HEK293 (cell line): ENCODE data around the gene TLE1.

Source experiments
- CTCF ChIA-PET: fragments of 350-600 bp; formaldehyde crosslinking; extraction: SDS; loops from one replicate; lab custom pipeline; 2021; ENCODE audit warnings: antibody characterized with exemption; lab: Yijun Ruan, JAX
- POLR2A ChIA-PET: fragments of 300-600 bp; formaldehyde crosslinking; extraction: SDS; loops from one replicate; lab custom pipeline; 2020; ENCODE audit warnings: antibody characterized with exemption, inconsistent platforms; lab: Yijun Ruan, JAX
- H3K27ac ChIP-seq: fragments of 200-500 bp; sonication (Bioruptor generic); 2 replicates; pipeline ENCODE4 v1.5.1; 2014; ENCODE audit warnings: low read depth, low read length, control low read depth, inconsistent platforms; ENCODE audit errors: extremely low read depth
- H3K36me3 ChIP-seq, 2 experiments: fragments of 200-500 bp in 1 of 2; sonication (Bioruptor generic) in 1 of 2; 1 replicate in 1 of 2; 2 replicates in 1 of 2; pipeline ENCODE4 v1.5.1; 2014 to 2017; ENCODE audit warnings: inconsistent platforms in 2 of 2, low read length in 2 of 2; ENCODE audit not compliant: control insufficient read depth in 2 of 2, insufficient read depth in 1 of 2
- H3K4me1 ChIP-seq: fragments of 200-500 bp; sonication (Bioruptor generic); 2 replicates; pipeline ENCODE4 v1.5.1; 2014; ENCODE audit warnings: mild to moderate bottlenecking, low read length, inconsistent platforms; ENCODE audit not compliant: control insufficient read depth, insufficient read depth
- H3K4me3 ChIP-seq: 2 replicates; pipeline ENCODE4 v1.5.1; 2011; ENCODE audit warnings: low read depth, mild to moderate bottlenecking, control low read depth, low read length, moderate library complexity
- H3K9me3 ChIP-seq: fragments of 200-500 bp; sonication (Bioruptor generic); 2 replicates; pipeline ENCODE4 v1.5.1; 2014; ENCODE audit warnings: low read depth, low read length, inconsistent platforms; ENCODE audit not compliant: control insufficient read depth, insufficient read depth
- BCL11B ChIP-seq: fragments of 450-650 bp; formaldehyde crosslinking; IDR thresholded peaks from 2 replicates; pipeline ENCODE4 v1.5.1; 2016; ENCODE audit warnings: low read depth, missing biosample characterization, missing genetic modification characterization
- GLI4 ChIP-seq: fragments of 450-650 bp; formaldehyde crosslinking; IDR thresholded peaks from 2 replicates; pipeline ENCODE4 v1.5.1; 2016; ENCODE audit warnings: missing biosample characterization, missing genetic modification characterization
- REPIN1 ChIP-seq: fragments of 450-650 bp; formaldehyde crosslinking; IDR thresholded peaks from 2 replicates; pipeline ENCODE4 v1.5.1; 2017; ENCODE audit warnings: missing biosample characterization, missing genetic modification characterization, low read depth
- SP7 ChIP-seq: fragments of 450-650 bp; formaldehyde crosslinking; IDR thresholded peaks from 2 replicates; pipeline ENCODE4 v1.5.1; 2016; ENCODE audit warnings: missing biosample characterization, missing genetic modification characterization
- ZBTB20 ChIP-seq: fragments of 450-650 bp; formaldehyde crosslinking; IDR thresholded peaks from 2 replicates; pipeline ENCODE4 v1.5.1; 2016; ENCODE audit warnings: missing biosample characterization, missing genetic modification characterization
- ZFP69B ChIP-seq: fragments of 450-650 bp; formaldehyde crosslinking; IDR thresholded peaks from 2 replicates; pipeline ENCODE4 v1.5.1; 2016; ENCODE audit warnings: missing biosample characterization, missing genetic modification characterization
- ZNF114 ChIP-seq: fragments of 450-650 bp; formaldehyde crosslinking; IDR thresholded peaks from 2 replicates; pipeline ENCODE4 v1.5.0; 2017; ENCODE audit warnings: missing biosample characterization, missing genetic modification characterization
- ZNF529 ChIP-seq: fragments of 450-650 bp; formaldehyde crosslinking; IDR thresholded peaks from 2 replicates; pipeline ENCODE4 v1.5.1; 2017; ENCODE audit warnings: missing genetic modification characterization, missing biosample characterization; ENCODE audit not compliant: insufficient replicate concordance
- ZNF549 ChIP-seq: fragments of 450-650 bp; IDR thresholded peaks from 2 replicates; pipeline ENCODE4 v1.5.1; 2018; ENCODE audit warnings: missing biosample characterization, missing genetic modification characterization, mild to moderate bottlenecking, inconsistent platforms, moderate library complexity
- ZNF560 ChIP-seq: fragments of 450-650 bp; formaldehyde crosslinking; IDR thresholded peaks from 2 replicates; pipeline ENCODE4 v1.5.1; 2017; ENCODE audit warnings: missing biosample characterization, missing genetic modification characterization, borderline replicate concordance
- ZNF610 ChIP-seq: fragments of 450-650 bp; formaldehyde crosslinking; IDR thresholded peaks from 2 replicates; pipeline ENCODE4 v1.5.1; 2016; ENCODE audit warnings: missing biosample characterization, missing genetic modification characterization, borderline replicate concordance
- ZNF626 ChIP-seq: fragments of 450-650 bp; sonication (Bioruptor Pico); formaldehyde crosslinking; IDR thresholded peaks from 2 replicates; pipeline ENCODE4 v1.5.1; 2018; ENCODE audit warnings: missing biosample characterization, missing genetic modification characterization, inconsistent platforms
- ZNF768 ChIP-seq: fragments of 450-650 bp; formaldehyde crosslinking; IDR thresholded peaks from 2 replicates; pipeline ENCODE4 v1.5.1; 2018; ENCODE audit warnings: missing biosample characterization, mild to moderate bottlenecking, missing genetic modification characterization
- ZNF776 ChIP-seq: fragments of 450-650 bp; formaldehyde crosslinking; IDR thresholded peaks from 2 replicates; pipeline ENCODE4 v1.5.0; 2017; ENCODE audit warnings: missing biosample characterization, missing genetic modification characterization, borderline replicate concordance
- ZNF777 ChIP-seq: fragments of 450-650 bp; formaldehyde crosslinking; IDR thresholded peaks from 2 replicates; pipeline ENCODE4 v1.5.1; 2017; ENCODE audit warnings: missing biosample characterization, missing genetic modification characterization, borderline replicate concordance
- ZNF830 ChIP-seq: fragments of 450-650 bp; IDR thresholded peaks from 2 replicates; pipeline ENCODE4 v1.5.0; 2018; ENCODE audit warnings: missing biosample characterization, missing genetic modification characterization, low read depth, mild to moderate bottlenecking, moderate library complexity
- TF ChIP-seq, protein P1 (sequence below): fragments of 450-650 bp; formaldehyde crosslinking; IDR thresholded peaks from 2 replicates; pipeline ENCODE4 v1.5.1; 2016; ENCODE audit warnings: missing biosample characterization, missing genetic modification characterization, low read depth
- TF ChIP-seq, protein P2 (sequence below): fragments of 450-650 bp; IDR thresholded peaks from 2 replicates; pipeline ENCODE4 v1.5.1; 2018; ENCODE audit warnings: missing biosample characterization, mild to moderate bottlenecking, missing genetic modification characterization
- TF ChIP-seq, protein P3 (sequence below): fragments of 450-650 bp; formaldehyde crosslinking; IDR thresholded peaks from 2 replicates; pipeline ENCODE4 v1.5.1; 2016; ENCODE audit warnings: missing biosample characterization, missing genetic modification characterization
- TF ChIP-seq, protein P4 (sequence below): fragments of 450-650 bp; formaldehyde crosslinking; IDR thresholded peaks from 2 replicates; pipeline ENCODE4 v1.5.1; 2016; ENCODE audit warnings: missing biosample characterization, missing genetic modification characterization

Gene TLE1

DNA sequence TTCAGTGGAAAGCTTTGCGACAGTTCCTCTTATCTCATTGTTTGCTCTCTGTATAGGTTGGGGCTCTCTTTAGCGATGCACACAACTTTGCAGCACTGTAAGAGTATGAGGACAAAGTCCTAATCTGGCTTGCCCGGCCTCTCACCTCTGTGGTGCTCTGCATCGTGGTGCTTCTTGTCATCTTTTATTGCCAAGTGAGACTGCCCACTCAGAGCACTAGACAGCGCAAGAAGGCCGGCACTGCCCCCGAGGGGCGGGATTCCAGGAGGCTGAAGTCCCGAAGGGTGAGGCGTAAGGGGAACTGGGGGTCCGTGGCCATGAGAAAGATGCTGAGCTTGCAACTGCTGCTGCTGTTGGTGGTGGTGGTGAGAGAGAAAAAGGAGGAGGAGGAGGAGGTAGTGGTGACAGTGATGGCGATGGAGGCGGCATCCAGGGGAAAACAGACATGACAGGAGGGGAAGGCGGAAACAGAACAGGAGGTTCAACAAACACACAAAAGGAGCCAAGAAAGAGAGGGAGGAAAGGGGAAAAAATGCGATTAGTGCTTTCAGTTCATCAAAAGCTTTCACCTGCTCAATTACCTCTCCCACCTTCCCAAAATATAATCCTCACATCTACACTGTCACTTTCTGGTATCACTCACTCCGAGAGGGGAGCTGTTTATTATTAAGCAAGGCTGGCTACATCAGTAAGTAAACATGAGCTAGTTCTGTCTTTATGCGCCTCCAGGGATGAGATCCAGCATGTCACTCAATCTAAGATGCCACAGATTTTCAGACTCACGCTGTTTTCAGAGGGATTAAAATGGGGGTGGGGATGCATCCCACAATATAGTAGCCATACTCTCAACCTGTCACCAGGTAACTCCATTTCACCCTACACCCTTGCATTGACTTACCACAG lies 55.1 kb downstream of the TLE1 start (continued):
- TF ChIP-seq, protein P1, sequence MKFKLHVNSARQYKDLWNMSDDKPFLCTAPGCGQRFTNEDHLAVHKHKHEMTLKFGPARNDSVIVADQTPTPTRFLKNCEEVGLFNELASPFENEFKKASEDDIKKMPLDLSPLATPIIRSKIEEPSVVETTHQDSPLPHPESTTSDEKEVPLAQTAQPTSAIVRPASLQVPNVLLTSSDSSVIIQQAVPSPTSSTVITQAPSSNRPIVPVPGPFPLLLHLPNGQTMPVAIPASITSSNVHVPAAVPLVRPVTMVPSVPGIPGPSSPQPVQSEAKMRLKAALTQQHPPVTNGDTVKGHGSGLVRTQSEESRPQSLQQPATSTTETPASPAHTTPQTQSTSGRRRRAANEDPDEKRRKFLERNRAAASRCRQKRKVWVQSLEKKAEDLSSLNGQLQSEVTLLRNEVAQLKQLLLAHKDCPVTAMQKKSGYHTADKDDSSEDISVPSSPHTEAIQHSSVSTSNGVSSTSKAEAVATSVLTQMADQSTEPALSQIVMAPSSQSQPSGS (tag by site-specific recombination): no peak
- TF ChIP-seq, protein P2, sequence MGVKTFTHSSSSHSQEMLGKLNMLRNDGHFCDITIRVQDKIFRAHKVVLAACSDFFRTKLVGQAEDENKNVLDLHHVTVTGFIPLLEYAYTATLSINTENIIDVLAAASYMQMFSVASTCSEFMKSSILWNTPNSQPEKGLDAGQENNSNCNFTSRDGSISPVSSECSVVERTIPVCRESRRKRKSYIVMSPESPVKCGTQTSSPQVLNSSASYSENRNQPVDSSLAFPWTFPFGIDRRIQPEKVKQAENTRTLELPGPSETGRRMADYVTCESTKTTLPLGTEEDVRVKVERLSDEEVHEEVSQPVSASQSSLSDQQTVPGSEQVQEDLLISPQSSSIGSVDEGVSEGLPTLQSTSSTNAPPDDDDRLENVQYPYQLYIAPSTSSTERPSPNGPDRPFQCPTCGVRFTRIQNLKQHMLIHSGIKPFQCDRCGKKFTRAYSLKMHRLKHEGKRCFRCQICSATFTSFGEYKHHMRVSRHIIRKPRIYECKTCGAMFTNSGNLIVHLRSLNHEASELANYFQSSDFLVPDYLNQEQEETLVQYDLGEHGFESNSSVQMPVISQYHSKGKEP (tag by site-specific recombination): no peak

DNA sequence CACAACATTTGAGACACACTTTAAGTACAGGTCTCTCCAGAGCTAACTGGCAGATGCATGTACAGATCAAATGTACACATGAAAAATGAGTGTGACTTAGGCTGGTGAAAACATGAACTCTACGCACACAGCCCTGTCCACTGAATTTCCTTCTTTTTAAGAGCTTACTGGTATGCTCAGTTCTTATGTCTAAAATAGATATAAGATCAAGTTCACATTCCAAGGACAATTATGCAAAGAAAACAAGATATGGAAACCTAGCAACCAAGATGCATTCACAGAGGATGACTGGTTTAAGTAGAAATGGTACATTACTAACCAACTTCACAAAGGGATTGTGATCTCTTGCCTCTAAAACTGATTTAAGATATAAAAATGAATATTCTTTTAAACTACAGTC lies 56.7 kb downstream of the TLE1 start:
- ChIA-PET POLR2A (interaction anchor here (0.7 kb wide), 1 partner anchor 20 kb away, joined by 5 read pairs; no protein-coding TSS in a partner anchor), CTCF (no interaction called here)
- H3K4me3 ChIP-seq: no peak overlapping the region
- no peaks in the 10 kb centered on the region for H3K9me3 ChIP-seq
- peaks cover under 1% of the 10 kb centered on the region; the same call in 1 of the 2 replicates for H3K4me1 ChIP-seq
- TF ChIP-seq ZFP69B (no peak), GLI4 (no peak), ZNF626 (tag by site-specific recombination) (no peak), ZBTB20 (no peak), ZNF776 (tag by site-specific recombination) (no peak), ZNF114 (tag by site-specific recombination) (no peak), SP7 (tag by site-specific recombination) (no peak), ZNF830 (tag by site-specific recombination) (no peak), ZNF529 (tag by site-specific recombination) (no peak), ZNF560 (no peak), REPIN1 (tag by site-specific recombination) (no peak), ZNF777 (tag by site-specific recombination) (no peak), ZNF610 (tag by site-specific recombination) (no peak), BCL11B (no peak), ZNF768 (tag by site-specific recombination) (no peak), ZNF549 (no peak)
- TF ChIP-seq, protein P3, sequence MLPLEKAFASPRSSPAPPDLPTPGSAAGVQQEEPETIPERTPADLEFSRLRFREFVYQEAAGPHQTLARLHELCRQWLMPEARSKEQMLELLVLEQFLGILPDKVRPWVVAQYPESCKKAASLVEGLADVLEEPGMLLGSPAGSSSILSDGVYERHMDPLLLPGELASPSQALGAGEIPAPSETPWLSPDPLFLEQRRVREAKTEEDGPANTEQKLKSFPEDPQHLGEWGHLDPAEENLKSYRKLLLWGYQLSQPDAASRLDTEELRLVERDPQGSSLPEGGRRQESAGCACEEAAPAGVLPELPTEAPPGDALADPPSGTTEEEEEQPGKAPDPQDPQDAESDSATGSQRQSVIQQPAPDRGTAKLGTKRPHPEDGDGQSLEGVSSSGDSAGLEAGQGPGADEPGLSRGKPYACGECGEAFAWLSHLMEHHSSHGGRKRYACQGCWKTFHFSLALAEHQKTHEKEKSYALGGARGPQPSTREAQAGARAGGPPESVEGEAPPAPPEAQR: no peak
- TF ChIP-seq, protein P4, sequence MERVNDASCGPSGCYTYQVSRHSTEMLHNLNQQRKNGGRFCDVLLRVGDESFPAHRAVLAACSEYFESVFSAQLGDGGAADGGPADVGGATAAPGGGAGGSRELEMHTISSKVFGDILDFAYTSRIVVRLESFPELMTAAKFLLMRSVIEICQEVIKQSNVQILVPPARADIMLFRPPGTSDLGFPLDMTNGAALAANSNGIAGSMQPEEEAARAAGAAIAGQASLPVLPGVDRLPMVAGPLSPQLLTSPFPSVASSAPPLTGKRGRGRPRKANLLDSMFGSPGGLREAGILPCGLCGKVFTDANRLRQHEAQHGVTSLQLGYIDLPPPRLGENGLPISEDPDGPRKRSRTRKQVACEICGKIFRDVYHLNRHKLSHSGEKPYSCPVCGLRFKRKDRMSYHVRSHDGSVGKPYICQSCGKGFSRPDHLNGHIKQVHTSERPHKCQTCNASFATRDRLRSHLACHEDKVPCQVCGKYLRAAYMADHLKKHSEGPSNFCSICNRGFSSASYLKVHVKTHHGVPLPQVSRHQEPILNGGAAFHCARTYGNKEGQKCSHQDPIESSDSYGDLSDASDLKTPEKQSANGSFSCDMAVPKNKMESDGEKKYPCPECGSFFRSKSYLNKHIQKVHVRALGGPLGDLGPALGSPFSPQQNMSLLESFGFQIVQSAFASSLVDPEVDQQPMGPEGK (tag by site-specific recombination): no peak
- H3K27ac ChIP-seq: no peak overlapping the region
- H3K36me3 ChIP-seq: peaks cover 8 to 36% of the 10 kb centered on the region in 2 experiments; a peak in 2 of 3 replicates
